Measurements from ENCODE around the gene PRR15L. TPM values are rescaled to one million over a fixed set of nuclear protein-coding genes. Genes with fewer than 3 reads are reported as not detected.
A peak's percentile ranks its signal among the peaks of the same experiment; 100 is the strongest.

The PRR15L gene
- total and polyA plus RNA-seq, 2 of the 4 experiments (the other 2 are of a cell fraction) = not detected

- H3K4me2 ChIP-seq (ENCODE audit: low read depth, low read length) = no peak overlapping the region
- CTCF ChIA-PET = no interaction called here
- no peak for DNase-seq
Measured at GRCh38 chr17:47924785-47925677, 32.7 kb downstream of the PRR15L start.

More at GRCh38 chr17:47924785-47925677, 32.7 kb downstream of the PRR15L start:
- H4K8ac ChIP-seq (ENCODE audit: low read depth in 2 of 2, low read length in 2 of 2) = no peak overlapping the region
- H2AK5ac ChIP-seq (ENCODE audit: low read depth, low read length) = no peak overlapping the region
- no peak overlapping the region for H2BK120ac ChIP-seq (ENCODE audit: low read depth, low read length)
- H3K9ac ChIP-seq (ENCODE audit: low read depth, low read length) = no peak overlapping the region
- 87% methylated on average over 9 of the region's 23 CpGs; no CpG with 5 or more reads in 1 of the 2 experiments for WGBS, 2 experiments (ENCODE audit: extremely low coverage in 2 of 2, insufficient read length in 1 of 2)
- no peak overlapping the region for H2BK5ac ChIP-seq (ENCODE audit: low read depth, low read length, poor library complexity, severe bottlenecking)
- H2AK9ac ChIP-seq (replicated peaks; ENCODE audit: low read depth, low read length, poor library complexity) = no peak overlapping the region
- no peak overlapping the region for H3K23ac ChIP-seq (ENCODE audit: low read depth, low read length)
- H2BK15ac ChIP-seq (ENCODE audit: low read depth, low read length) = no peak overlapping the region
- TF ChIP-seq, protein P1, sequence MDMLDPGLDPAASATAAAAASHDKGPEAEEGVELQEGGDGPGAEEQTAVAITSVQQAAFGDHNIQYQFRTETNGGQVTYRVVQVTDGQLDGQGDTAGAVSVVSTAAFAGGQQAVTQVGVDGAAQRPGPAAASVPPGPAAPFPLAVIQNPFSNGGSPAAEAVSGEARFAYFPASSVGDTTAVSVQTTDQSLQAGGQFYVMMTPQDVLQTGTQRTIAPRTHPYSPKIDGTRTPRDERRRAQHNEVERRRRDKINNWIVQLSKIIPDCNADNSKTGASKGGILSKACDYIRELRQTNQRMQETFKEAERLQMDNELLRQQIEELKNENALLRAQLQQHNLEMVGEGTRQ (IDR thresholded peaks at IDR 0.05; ENCODE audit: low read depth, low read length) = no peak
- TF ChIP-seq MAZ (IDR thresholded peaks at IDR 0.05; ENCODE audit: borderline replicate concordance, low read depth, low read length) (no peak), ELK1 (IDR thresholded peaks at IDR 0.05; ENCODE audit: borderline replicate concordance, low read depth, low read length) (no peak), CTCF (conservative IDR thresholded peaks at IDR 0.05; ENCODE audit: low read depth, low read length) (no peak), NFE2L2 (IDR thresholded peaks at IDR 0.05; ENCODE audit: low read depth, low read length) (no peak), RFX5 (IDR thresholded peaks at IDR 0.05; ENCODE audit: low read depth, low read length) (no peak), POLR2A (IDR thresholded peaks at IDR 0.05; ENCODE audit: low read depth, low read length) (no peak), BHLHE40 (IDR thresholded peaks at IDR 0.05; ENCODE audit: low read depth, low read length) (no peak)
- no peaks in the 10 kb centered on the region for H3K27me3 ChIP-seq (ENCODE audit: control insufficient read depth, insufficient read depth, low read length)
- no peak overlapping the region for H2BK20ac ChIP-seq (ENCODE audit: low read depth, low read length)
- in situ Hi-C loops (cut with MboI; ENCODE audit: low sequenced_read_pairs) = no loop called here
- peak overlapping the region; percentile 43 for H2AFZ ChIP-seq (replicated peaks; ENCODE audit: low read length, poor library complexity)
- no peak for ATAC-seq (ENCODE audit: low read depth)
- no peaks in the 10 kb centered on the region for H3K4me1 ChIP-seq (ENCODE audit: control insufficient read depth, insufficient read depth, low read length)
- H4K5ac ChIP-seq (ENCODE audit: low read depth, low read length) = no peak overlapping the region
- POLR2A ChIA-PET (ENCODE audit: unreplicated experiment) = no interaction called here
- H3K56ac ChIP-seq (ENCODE audit: extremely low read depth, insufficient read depth, low read length) = no peak overlapping the region
- no TSS peak for BruUV-seq (replicated peaks)
- dilution Hi-C loops (cut with HindIII; ENCODE audit: low sequenced_read_pairs, unreplicated experiment) = no loop called here
- H3K9me3 ChIP-seq (ENCODE audit: control insufficient read depth, insufficient read depth, low read length) = no peaks in the 10 kb centered on the region
- H3K14ac ChIP-seq (replicated peaks; ENCODE audit: low read depth, low read length) = no peak overlapping the region
- peaks cover 34% of the 10 kb centered on the region for H3K36me3 ChIP-seq (ENCODE audit: control insufficient read depth, insufficient read depth, low read length)
- no peak overlapping the region for H3K27ac ChIP-seq (ENCODE audit: insufficient read depth, low read length)
- H3K79me1 ChIP-seq (ENCODE audit: low read depth in 1 of 2, low read length in 2 of 2) = no peaks in the 10 kb centered on the region
- intact Hi-C loops (cut with micrococcal nuclease) = no loop called here
- H3K4ac ChIP-seq (ENCODE audit: low read depth, low read length) = no peak overlapping the region
- no peak overlapping the region for H4K91ac ChIP-seq (ENCODE audit: insufficient read depth, low read depth, low read length)
- no peaks in the 10 kb centered on the region; the same call in 1 of the 2 replicates for H4K20me1 ChIP-seq (ENCODE audit: insufficient read depth, low read length)
- no peak overlapping the region for H3K18ac ChIP-seq (ENCODE audit: low read depth, low read length)
- H3K4me3 ChIP-seq (ENCODE audit: insufficient read depth, low read depth, low read length) = no peak overlapping the region
- no peaks in the 10 kb centered on the region for H3K9me1 ChIP-seq (ENCODE audit: insufficient read depth, low read length)
